PC-3 (cell line): ENCODE results near the gene PTPRA. TPM values are rescaled to one million over a fixed set of nuclear protein-coding genes. Genes with fewer than 3 reads are reported as not detected.
A peak's percentile ranks its signal among the peaks of the same experiment; 100 is the strongest.

Source experiments
- ATAC-seq: fragments of 200-7000 bp; cut with Tn5 transposase; 2 replicates; pipeline ENCODE4 v1.9.1; 2020; ENCODE audit warnings: mild to moderate bottlenecking, moderate library complexity
- BruUV-seq: library from RNA; stranded (reverse); fragments of 400-500 nt; replicated peaks from 2 replicates; lab custom pipeline; 2021; lab: Mats Ljungman, UMichigan
- CTCF ChIA-PET: fragments of 300-600 bp; sonication (Branson Sonifier 250); formaldehyde crosslinking; loops from one replicate; lab custom pipeline; 2022; ENCODE audit warnings: antibody characterized with exemption; lab: Charles Lee
- POLR2A ChIA-PET: fragments of 300-600 bp; sonication (Branson Sonifier 250); formaldehyde crosslinking; loops from one replicate; lab custom pipeline; 2022; ENCODE audit warnings: antibody characterized with exemption; ENCODE audit not compliant: unreplicated experiment; lab: Charles Lee
- DNase-seq: peaks from one replicate; pipeline ENCODE4 v3.0.0-alpha.2; 2015
- H2AFZ ChIP-seq: fragments of 300-600 bp; sonication (generic); 2 replicates; pipeline ENCODE4 v1.6.0; 2016; ENCODE audit warnings: antibody characterized with exemption, low read length
- H3F3A ChIP-seq: fragments of 300-600 bp; sonication (generic); one replicate; pipeline ENCODE4 v1.6.0; 2017; ENCODE audit warnings: antibody characterized with exemption, low read length, control low read depth, mild to moderate bottlenecking; ENCODE audit not compliant: unreplicated experiment
- H3K27ac ChIP-seq: fragments of 300-600 bp; sonication (generic); 2 replicates; pipeline ENCODE4 v1.5.1; 2016; ENCODE audit warnings: mild to moderate bottlenecking, low read length
- H3K27me3 ChIP-seq: fragments of 300-600 bp; sonication (generic); 2 replicates; pipeline ENCODE4 v1.6.1; 2016; ENCODE audit warnings: low read length, mixed read lengths
- H3K36me3 ChIP-seq: fragments of 300-600 bp; sonication (generic); 2 replicates; pipeline ENCODE4 v1.6.1; 2016; ENCODE audit warnings: low read depth, mixed run types, low read length, mixed read lengths
- H3K4me1 ChIP-seq: fragments of 300-600 bp; sonication (generic); 2 replicates; pipeline ENCODE4 v1.5.1; 2016; ENCODE audit warnings: low read length; ENCODE audit not compliant: insufficient read depth
- H3K4me2 ChIP-seq: fragments of 300-600 bp; sonication (generic); 2 replicates; pipeline ENCODE4 v1.6.0; 2016; ENCODE audit warnings: low read length
- H3K4me3 ChIP-seq: fragments of 300-600 bp; sonication (generic); 2 replicates; pipeline ENCODE4 v1.5.1; 2016; ENCODE audit warnings: mild to moderate bottlenecking, low read length, mixed read lengths
- H3K79me2 ChIP-seq: fragments of 300-600 bp; sonication (generic); 2 replicates; pipeline ENCODE4 v1.6.1; 2017; ENCODE audit warnings: low read length, mixed read lengths
- H3K9ac ChIP-seq: fragments of 300-600 bp; sonication (generic); 2 replicates; pipeline ENCODE4 v1.6.0; 2016; ENCODE audit warnings: mild to moderate bottlenecking, low read length
- H3K9me2 ChIP-seq: fragments of 300-600 bp; sonication (generic); replicated peaks from 2 replicates; pipeline ENCODE4 v1.6.1; 2016; ENCODE audit warnings: mixed run types, low read length, mixed read lengths
- H3K9me3 ChIP-seq: fragments of 300-600 bp; sonication (generic); 2 replicates; pipeline ENCODE4 v1.6.1; 2016; ENCODE audit warnings: low read length, mixed read lengths
- H4K20me1 ChIP-seq: fragments of 300-600 bp; sonication (generic); 2 replicates; pipeline ENCODE4 v1.6.1; 2016; ENCODE audit warnings: low read length, mixed read lengths
- EZH2 ChIP-seq: fragments of 300-600 bp; sonication (generic); IDR thresholded peaks from one replicate; pipeline ENCODE4 v1.6.1; 2017; ENCODE audit warnings: antibody characterized with exemption, mild to moderate bottlenecking, low read length; ENCODE audit not compliant: unreplicated experiment
- EZH2phosphoT487 ChIP-seq: fragments of 300-600 bp; sonication (generic); IDR thresholded peaks from 2 replicates; pipeline ENCODE4 v1.6.1; 2018; ENCODE audit warnings: mild to moderate bottlenecking, antibody characterized with exemption, low read length, borderline replicate concordance
- intact Hi-C: fragments of 100-400 bp; cut with micrococcal nuclease; formaldehyde crosslinking; loops from 2 replicates; pipeline ENCODE4 v1.9.0; 2023
- total RNA-seq: library from RNA; depleted of rRNA; stranded (reverse); fragments of >200 nt; gene quantifications from 2 replicates; pipeline ENCODE4 v1.2.3, GENCODE V29; 2014
- TF ChIP-seq, protein P1 (sequence below): fragments of 300-600 bp; sonication (generic); conservative IDR thresholded peaks from 2 replicates; pipeline ENCODE4 v1.5.1; 2017; ENCODE audit warnings: antibody characterized with exemption, low read depth, mild to moderate bottlenecking, low read length

Gene PTPRA
- total RNA-seq, 1 experiment from 2014 or later = 35.0 TPM

DNA sequence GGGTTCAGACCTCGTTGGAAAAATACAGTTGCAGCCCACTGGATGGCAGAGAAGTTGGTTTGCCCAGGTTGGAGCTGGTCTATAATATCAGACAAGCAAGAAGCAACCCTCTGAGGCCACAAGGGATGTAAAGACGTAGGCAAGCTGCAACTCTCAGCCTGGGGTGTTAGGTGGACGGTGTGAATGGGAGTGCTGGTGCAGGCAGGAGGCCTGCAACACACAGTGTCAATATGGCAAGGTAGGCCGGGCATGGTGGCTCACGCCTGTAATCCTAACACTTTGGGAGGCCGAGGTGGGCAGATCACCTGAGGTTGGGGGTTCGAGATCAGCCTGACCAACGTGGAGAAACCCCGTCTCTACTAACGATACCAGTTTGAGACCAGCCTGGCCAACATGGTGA lies 22.2 kb upstream of the PTPRA start:
- no peaks in the 10 kb centered on the region for H3F3A ChIP-seq
- H4K20me1 ChIP-seq = no peaks in the 10 kb centered on the region
- no peaks in the 10 kb centered on the region for H3K4me1 ChIP-seq
- H2AFZ ChIP-seq = no peak overlapping the region
- ChIA-PET POLR2A (no interaction called here), CTCF (interaction anchor here (0.5 to 1.6 kb wide), 3 partner anchors 95 to 164 kb away, joined by 3 to 12 read pairs (median 8); no protein-coding TSS in a partner anchor)
- no peak overlapping the region for H3K4me3 ChIP-seq
- H3K9me2 ChIP-seq = no peaks in the 10 kb centered on the region
- BruUV-seq = no TSS peak
- H3K9ac ChIP-seq = no peak overlapping the region
- no peaks in the 10 kb centered on the region for H3K9me3 ChIP-seq
- no peak overlapping the region for H3K27ac ChIP-seq
- intact Hi-C loops = no loop called here
- H3K79me2 ChIP-seq = 0 out of 2 replicates have a peak, but pooled peaks cover 4% of the 10 kb centered on the region
- DNase-seq (no peak), ATAC-seq (no peak)
- H3K27me3 ChIP-seq = no peaks in the 10 kb centered on the region
- TF ChIP-seq, protein P1, sequence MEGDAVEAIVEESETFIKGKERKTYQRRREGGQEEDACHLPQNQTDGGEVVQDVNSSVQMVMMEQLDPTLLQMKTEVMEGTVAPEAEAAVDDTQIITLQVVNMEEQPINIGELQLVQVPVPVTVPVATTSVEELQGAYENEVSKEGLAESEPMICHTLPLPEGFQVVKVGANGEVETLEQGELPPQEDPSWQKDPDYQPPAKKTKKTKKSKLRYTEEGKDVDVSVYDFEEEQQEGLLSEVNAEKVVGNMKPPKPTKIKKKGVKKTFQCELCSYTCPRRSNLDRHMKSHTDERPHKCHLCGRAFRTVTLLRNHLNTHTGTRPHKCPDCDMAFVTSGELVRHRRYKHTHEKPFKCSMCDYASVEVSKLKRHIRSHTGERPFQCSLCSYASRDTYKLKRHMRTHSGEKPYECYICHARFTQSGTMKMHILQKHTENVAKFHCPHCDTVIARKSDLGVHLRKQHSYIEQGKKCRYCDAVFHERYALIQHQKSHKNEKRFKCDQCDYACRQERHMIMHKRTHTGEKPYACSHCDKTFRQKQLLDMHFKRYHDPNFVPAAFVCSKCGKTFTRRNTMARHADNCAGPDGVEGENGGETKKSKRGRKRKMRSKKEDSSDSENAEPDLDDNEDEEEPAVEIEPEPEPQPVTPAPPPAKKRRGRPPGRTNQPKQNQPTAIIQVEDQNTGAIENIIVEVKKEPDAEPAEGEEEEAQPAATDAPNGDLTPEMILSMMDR = no peak
- TF ChIP-seq EZH2phosphoT487 (no peak), EZH2 (no peak)
- no peaks in the 10 kb centered on the region for H3K36me3 ChIP-seq
- H3K4me2 ChIP-seq = no peak overlapping the region

DNA sequence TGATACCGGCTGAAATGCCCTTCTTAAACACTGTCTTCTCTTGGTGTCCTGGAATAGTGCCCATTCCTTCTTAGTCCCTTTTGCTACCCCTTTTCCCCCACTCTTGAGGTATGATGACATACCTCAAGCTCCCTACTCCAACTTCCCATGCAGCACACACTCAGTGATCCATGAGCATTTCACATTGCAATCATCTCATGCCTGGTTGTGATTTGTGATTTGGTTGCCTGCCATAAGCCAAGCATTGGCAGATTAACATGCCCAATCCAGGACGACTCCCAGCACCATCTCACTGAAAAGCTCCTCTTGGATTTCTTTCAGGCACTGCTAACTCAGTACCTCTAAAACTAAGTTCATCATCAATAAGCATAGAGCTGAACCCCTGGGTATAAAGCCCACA lies 14.7 kb upstream of the PTPRA start:
- Histone ChIP-seq H3K79me2 (no peaks in the 10 kb centered on the region), H3F3A (no peaks in the 10 kb centered on the region), H3K4me2 (no peak overlapping the region), H3K9me2 (no peaks in the 10 kb centered on the region), H3K9ac (no peak overlapping the region), H3K36me3 (no peaks in the 10 kb centered on the region), H3K27ac (no peak overlapping the region), H4K20me1 (no peaks in the 10 kb centered on the region), H3K27me3 (no peaks in the 10 kb centered on the region), H2AFZ (no peak overlapping the region), H3K4me1 (no peaks in the 10 kb centered on the region), H3K9me3 (no peaks in the 10 kb centered on the region), H3K4me3 (no peak overlapping the region)
- no peak for DNase-seq
- BruUV-seq = no TSS peak
- POLR2A ChIA-PET = no interaction called here
- TF ChIP-seq EZH2 (no peak), EZH2phosphoT487 (no peak)
- TF ChIP-seq, protein P1 = no peak
- intact Hi-C loops = no loop called here
- no peak for ATAC-seq
- CTCF ChIA-PET = no interaction called here

DNA sequence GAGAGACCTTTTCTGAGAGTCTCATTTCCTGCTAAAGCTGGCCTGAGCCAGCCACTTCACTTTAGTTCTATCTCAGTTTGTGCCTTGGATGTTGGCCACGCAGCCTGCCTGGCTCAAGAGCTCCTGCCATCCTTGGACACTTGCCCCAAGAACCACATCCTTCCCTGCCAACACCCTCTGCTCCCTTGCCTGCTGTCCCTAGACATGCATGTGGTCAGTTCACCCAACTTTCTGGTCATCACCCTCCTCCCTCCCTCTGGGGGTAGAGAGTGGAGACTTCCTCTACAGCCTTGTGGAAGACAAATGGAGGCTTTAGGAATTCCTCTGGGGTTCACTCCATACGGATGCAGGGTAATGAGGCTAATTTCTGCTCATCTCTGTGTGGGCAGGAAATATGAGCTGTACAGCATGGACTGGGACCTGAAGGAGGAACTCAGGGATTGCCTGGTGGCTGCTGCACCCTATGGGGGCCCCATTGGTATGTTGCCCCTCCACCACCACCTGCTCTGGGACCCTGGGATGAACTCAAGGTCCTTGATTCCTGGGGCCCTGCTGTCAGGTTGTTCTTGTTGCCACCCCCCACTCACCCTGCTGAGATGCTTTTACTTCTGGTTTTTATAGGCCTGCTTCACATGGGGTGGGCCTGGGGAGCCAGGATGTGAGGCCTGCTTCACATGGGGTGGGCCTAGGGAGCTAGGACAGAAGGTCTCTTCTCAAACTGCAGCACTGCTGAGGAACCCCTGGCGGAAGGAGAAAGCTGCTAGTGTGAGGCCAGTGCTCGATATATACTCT lies 13.8 kb upstream of the PTPRA start:
- Histone ChIP-seq H3K4me3 (no peak overlapping the region), H3K9ac (no peak overlapping the region), H3K79me2 (no peaks in the 10 kb centered on the region), H3K4me1 (no peaks in the 10 kb centered on the region), H3K36me3 (no peaks in the 10 kb centered on the region), H3K9me2 (no peaks in the 10 kb centered on the region), H2AFZ (no peak overlapping the region), H3K9me3 (no peaks in the 10 kb centered on the region), H3K27me3 (no peaks in the 10 kb centered on the region), H4K20me1 (no peaks in the 10 kb centered on the region), H3K27ac (no peak overlapping the region), H3F3A (no peaks in the 10 kb centered on the region), H3K4me2 (no peak overlapping the region)
- intact Hi-C loops = no loop called here
- ATAC-seq = peak; percentile 48
- ChIA-PET POLR2A (no interaction called here), CTCF (no interaction called here)
- TF ChIP-seq, protein P1 = no peak
- TF ChIP-seq EZH2phosphoT487 (no peak), EZH2 (no peak)
- no TSS peak for BruUV-seq
- DNase-seq = no peak
